RWPE1 (cell line): ENCODE results near the gene PRKN.

Experiments used
- CTCF ChIA-PET: fragments of 350-600 bp; sonication (Branson Sonifier 250); formaldehyde crosslinking; extraction: SDS; loops from one replicate; lab custom pipeline; 2021; lab: Yijun Ruan, JAX
- POLR2A ChIA-PET: fragments of 400-600 bp; formaldehyde crosslinking; extraction: SDS; loops from one replicate; lab custom pipeline; 2020; ENCODE audit warnings: antibody characterized with exemption; ENCODE audit not compliant: low non-redundant PET; lab: Yijun Ruan, JAX
- DNase-seq: peaks from one replicate; pipeline ENCODE4 v3.0.0; 2012; ENCODE audit warnings: low spot score
- H3K27ac ChIP-seq: fragments of 450-650 bp; 2 replicates; pipeline ENCODE4 v1.5.1; 2017
- TF ChIP-seq, protein P1 (sequence below): fragments of 450-650 bp; conservative IDR thresholded peaks from 2 replicates; pipeline ENCODE4 v1.5.1; 2017; ENCODE audit warnings: low read depth, mild to moderate bottlenecking

The PRKN gene

DNA sequence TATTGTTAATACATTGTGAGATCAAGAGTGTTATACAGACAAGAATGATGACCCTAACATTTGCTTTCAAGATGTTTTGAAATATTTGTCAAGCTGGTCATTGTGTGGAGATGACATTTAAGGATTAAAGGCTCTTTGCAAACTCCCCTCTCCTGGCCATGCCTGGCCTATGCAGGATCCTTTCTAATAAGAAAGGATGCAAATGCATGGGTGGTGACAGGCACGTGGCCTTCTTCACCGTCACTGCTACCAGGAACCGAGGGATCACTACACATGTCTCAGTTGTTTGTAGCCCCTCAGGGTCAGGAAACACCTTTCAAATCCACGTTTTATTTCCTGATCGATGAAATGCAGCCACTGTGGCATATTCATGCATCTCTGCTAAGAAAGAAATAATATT lies 419.7 kb downstream of the PRKN start:
- TF ChIP-seq, protein P1, sequence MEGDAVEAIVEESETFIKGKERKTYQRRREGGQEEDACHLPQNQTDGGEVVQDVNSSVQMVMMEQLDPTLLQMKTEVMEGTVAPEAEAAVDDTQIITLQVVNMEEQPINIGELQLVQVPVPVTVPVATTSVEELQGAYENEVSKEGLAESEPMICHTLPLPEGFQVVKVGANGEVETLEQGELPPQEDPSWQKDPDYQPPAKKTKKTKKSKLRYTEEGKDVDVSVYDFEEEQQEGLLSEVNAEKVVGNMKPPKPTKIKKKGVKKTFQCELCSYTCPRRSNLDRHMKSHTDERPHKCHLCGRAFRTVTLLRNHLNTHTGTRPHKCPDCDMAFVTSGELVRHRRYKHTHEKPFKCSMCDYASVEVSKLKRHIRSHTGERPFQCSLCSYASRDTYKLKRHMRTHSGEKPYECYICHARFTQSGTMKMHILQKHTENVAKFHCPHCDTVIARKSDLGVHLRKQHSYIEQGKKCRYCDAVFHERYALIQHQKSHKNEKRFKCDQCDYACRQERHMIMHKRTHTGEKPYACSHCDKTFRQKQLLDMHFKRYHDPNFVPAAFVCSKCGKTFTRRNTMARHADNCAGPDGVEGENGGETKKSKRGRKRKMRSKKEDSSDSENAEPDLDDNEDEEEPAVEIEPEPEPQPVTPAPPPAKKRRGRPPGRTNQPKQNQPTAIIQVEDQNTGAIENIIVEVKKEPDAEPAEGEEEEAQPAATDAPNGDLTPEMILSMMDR, result no peak
- DNase-seq, result no peak
- ChIA-PET CTCF (no interaction called here), POLR2A (no interaction called here)
- H3K27ac ChIP-seq, result no peak overlapping the region

DNA sequence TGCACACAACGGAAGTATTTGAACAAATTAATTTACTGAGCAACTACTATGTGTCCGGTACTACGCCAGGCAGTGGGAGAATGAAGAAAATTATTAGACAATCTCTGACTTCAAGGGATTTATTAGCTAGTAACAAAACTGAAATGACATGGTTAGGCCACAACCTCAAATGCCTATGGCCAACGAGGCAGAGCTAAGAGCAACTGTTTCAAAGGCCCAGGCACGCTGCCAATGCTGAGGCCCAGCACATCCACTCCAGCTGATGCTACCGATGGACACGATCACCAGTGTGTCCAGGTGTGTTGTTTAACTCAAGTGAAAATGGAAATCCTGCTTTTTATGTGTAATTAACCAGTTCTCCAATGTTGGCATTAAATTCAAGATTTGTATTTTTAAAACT lies 420.9 kb downstream of the PRKN start:
- H3K27ac ChIP-seq, result no peak overlapping the region
- POLR2A ChIA-PET, result no interaction called here
- TF ChIP-seq, protein P1, result no peak
- CTCF ChIA-PET, result no interaction called here
- no peak for DNase-seq

DNA sequence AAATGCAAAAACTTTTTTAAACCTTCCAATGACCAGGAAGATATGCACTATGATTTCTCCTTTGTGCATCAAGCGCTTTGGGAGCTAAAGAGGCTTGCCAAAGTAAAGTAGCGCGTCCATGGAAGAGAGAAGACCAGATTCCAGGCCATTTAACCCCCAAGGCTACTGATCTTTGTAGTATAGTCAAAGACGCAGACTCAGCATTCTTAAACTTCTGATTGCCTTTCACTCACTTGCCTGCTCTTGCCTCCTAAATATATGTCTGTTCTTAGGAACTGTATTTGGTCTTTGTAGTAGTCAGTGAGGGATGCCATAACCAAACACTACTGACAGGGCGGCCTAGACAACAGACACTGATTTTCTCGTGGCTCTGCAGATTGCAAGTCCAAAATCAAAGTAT lies 426.4 kb downstream of the PRKN start:
- no peak for DNase-seq
- POLR2A ChIA-PET, result no interaction called here
- CTCF ChIA-PET, result no interaction called here
- TF ChIP-seq, protein P1, result no peak
- no peak overlapping the region for H3K27ac ChIP-seq

DNA sequence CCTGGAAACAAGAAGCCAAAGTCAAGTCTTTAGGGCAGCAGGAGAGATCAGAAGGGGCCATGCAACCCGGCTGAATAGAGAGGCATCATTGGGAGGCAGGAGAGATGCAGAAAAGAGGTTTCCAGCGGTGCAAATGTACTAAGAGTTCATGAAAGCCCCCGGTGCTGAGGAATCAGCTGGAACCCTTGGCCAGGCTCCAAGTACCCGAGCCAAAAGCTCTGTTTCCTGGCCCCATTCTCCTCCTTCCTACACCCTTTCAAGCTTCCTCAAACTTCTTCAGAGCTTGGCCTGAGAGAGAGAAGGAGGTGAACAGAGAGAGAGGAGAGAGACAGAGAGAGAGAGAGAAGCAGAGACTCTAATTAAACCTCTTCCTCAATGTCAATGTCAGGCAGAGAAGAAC lies 433.5 kb downstream of the PRKN start:
- TF ChIP-seq, protein P1, result no peak
- H3K27ac ChIP-seq, result no peak overlapping the region
- POLR2A ChIA-PET, result no interaction called here
- no peak for DNase-seq
- CTCF ChIA-PET, result no interaction called here

DNA sequence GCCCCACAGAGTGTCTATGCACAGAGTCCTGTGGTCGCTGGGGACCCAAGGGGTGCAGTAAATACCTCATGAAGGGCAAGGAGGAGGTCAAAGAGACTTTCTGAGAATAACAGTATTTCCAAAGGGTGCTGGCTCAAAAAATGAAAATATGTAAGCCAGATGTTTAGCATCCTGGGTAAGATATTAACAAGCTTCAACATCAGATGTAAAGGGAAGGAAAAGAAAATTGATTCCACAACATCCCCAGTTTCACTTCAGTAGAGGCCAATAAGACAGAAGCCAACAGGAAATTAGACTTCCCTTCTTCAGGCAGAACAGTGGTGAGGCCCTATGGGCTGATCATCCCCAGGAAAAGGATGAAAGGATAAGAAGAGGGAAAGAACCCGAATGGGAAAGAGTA lies 434.7 kb downstream of the PRKN start:
- TF ChIP-seq, protein P1, result no peak
- no peak overlapping the region for H3K27ac ChIP-seq
- POLR2A ChIA-PET, result no interaction called here
- CTCF ChIA-PET, result no interaction called here
- DNase-seq, result no peak

DNA sequence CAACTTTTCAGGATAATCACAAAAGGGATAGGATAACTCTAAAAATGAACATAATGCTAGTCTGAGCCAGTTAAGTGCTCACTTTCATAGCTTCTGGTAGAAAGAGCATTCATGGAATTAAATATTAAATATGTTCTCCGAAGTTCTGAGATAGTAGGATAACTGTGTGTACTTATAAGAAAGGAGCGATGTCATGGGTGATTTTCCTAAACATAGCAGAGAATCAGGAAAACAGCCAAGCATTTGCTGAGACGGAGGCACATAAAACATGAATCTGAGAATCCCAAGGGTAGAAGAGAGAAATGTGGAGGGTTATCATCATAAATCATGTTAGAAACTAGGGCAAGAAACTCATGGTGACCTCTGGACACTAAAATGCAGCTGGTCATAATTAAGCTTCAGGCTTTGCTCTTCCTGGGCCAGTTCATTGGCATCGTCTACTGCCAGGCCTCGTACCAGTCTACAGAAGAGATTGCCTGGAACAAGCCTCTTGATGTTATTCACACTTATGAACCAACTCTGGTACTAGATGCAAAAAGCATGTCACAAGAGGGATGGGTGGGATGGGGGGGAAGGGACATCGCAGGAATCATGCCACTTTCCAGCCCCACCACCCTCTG lies 436.6 kb downstream of the PRKN start:
- POLR2A ChIA-PET, result no interaction called here
- CTCF ChIA-PET, result interaction anchor here (0.5 to 0.6 kb wide), 2 partner anchors 9 to 865 kb away, joined by 3 read pairs; no protein-coding TSS in a partner anchor
- DNase-seq, result no peak
- TF ChIP-seq, protein P1, result no peak
- no peak overlapping the region for H3K27ac ChIP-seq

DNA sequence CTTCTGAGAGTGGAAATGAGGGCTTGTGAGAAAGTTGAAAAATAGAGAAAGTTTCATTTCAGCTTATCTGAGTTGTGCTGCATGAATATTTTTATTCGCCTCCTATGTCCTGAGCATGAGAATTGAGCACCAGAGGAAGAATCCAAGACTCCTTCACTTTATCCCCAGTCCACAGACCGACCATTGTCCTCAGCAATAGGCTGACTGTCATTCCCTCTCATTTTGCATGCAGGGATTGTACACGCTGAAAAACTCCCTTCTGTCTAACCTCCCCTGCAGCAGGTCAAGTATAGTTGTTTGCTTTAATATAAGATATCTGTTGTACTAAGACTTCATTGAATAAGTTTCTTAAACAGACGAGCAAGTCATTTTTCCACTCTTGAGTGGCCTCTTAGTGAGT lies 437.6 kb downstream of the PRKN start:
- no peak for DNase-seq
- CTCF ChIA-PET, result no interaction called here
- POLR2A ChIA-PET, result no interaction called here
- TF ChIP-seq, protein P1, result no peak
- H3K27ac ChIP-seq, result no peak overlapping the region
